ENCODE measurements around the gene CLDN3.
A peak's percentile ranks its signal among the peaks of the same experiment; 100 is the strongest.
"Not testable (repeated sequence)": the region's sequence is repeated elsewhere in the genome, so short reads cannot be mapped to it uniquely, and the experiment has no call there.

CLDN3 gene

DNA sequence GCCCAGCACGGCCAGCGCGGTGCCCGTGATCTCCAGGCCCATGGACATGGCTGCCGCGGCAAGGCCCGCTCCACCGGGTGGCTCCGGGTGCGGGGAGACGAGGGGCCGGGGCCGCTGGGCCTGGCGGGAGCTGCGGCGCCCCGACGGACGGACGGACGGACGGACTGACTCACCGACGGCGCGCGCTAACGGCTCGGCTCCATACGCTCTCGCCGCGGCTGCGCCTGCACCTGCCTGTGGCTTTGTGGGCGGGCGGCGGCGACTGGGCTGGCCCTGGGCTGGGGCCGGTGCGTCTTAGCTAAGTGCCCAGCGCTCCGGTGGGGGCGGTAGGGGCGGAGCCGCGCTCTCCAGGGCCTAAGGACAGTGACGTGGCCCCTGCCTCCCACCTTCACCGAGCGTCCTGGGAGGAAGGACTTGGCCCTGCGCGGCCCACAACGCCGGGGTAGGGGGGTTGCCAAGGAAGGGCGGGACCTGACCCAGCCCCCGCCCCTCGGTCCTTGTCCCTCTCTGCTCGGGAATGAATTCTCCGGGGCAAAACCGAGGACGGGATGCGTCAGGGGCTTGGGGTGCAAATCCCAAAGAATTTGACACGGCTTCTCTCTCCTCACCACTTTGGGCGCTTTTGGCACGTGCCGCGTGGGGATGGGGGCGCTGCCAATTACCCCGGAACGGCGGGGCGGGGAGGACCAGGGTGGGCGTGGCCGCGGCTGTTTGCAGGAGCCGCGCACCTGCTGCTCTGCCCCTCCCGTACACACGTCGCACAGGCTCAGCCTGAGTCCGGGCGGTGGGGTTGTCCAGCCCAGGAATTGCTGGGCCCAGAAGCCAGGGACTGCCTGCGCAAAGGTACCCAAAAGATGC, at the start of gene CLDN3:
TSS of gene CLDN3 (minus strand) at position 269 of the 858 bp plus-strand sequence. CDS start at position 48, 221 bp downstream.
- peak; percentile 96 for DNase-seq (ENCODE audit: low spot score)

DNA sequence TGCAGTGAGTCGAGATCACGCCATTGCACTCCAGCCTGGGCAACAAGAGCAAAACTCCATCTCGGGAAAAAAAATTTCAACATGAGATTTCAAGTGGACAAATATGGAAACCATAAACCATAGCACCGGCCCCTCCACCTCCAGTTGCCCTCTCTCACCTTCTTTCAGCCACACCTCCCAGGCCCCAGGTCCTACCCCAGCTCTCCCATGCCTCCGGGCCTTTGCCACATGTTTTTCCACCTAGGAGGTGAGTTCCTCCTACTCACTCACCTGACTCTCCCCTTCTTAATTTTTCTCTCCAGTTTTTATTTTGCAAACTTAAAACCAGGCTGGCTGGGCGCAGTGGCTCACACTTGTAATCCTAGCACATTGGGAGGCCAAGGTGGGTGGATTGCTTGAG, 47.1 kb upstream of the CLDN3 start:
- DNase-seq (ENCODE audit: low spot score), result no peak

GRCh38 chr7:73815436-73815835, 45.4 kb upstream of the CLDN3 start:
- DNase-seq (ENCODE audit: low spot score), result no peak

DNA sequence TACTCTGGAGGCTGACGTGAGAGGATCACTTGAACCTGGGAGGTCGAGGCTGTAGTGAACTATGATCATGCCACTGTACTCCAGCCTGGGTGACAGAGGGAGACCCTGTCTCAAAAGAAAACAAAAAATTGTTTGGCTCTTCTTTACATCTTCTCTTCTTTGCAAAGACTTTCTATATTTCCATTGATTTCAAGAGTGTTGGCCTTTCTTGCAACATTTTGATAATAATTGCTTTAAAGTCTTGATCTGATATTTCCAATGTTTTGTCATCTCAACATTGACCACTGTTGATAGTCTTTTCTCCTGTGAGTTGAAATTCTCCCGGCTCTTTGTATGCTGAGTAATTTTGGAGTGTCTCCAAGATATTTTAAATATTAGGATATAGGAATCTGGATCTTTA, 42.9 kb upstream of the CLDN3 start:
- DNase-seq (ENCODE audit: low spot score), result no peak

- DNase-seq (ENCODE audit: low spot score), result peak; percentile 76
Observed at GRCh38 chr7:73811760-73812168, 41.7 kb upstream of the CLDN3 start.

GRCh38 chr7:73810998-73811360, 40.9 kb upstream of the CLDN3 start:
- DNase-seq (ENCODE audit: low spot score), result no peak

DNA sequence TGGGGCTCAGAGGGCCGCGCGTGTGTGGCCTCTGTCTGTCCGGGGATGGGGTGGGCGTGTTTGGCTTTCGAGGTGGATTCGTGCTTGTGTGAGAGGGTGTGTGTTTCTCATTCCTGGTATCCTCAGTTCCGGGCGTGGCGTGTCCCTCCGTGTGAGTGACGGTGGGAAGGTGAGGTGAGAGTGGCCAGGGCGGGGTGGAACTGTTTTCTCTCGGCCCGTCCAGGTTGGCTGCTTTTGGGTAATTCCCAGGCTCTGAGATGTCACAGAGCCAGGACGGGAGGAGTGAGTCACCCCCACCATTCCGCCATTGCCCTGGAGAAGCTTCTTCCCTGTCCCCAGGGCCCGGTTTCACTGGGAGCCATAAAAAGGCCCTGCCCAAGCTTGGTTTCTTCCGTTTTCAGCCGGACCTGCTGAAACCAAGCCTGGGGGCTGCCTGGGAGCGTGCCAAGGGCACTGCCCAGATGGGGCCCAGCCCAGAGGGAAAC, 39.4 kb upstream of the CLDN3 start:
- peak; percentile 90 for DNase-seq (ENCODE audit: low spot score)

GRCh38 chr7:73802459-73802858, 32.4 kb upstream of the CLDN3 start:
- no peak for DNase-seq (ENCODE audit: low spot score)

DNA sequence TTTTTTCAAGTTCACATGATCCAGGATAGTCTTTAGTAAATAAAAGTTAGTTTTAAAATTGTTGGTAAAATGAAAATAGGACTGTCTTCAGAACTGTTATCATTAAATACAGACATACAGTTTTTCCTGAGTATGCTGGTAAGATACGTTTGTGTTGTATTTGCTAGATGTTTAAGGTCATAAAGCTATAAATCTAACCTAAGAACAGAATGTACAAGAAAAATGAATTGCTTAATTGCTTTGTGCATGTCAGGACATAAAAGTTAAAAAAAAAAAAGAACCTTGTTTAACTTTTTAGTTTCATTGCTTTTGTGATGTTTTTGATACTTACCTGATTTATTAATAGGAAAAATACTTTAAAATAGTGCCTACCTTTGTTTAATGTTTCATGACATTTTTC, 31.5 kb upstream of the CLDN3 start:
- DNase-seq (ENCODE audit: low spot score), result no peak

DNA sequence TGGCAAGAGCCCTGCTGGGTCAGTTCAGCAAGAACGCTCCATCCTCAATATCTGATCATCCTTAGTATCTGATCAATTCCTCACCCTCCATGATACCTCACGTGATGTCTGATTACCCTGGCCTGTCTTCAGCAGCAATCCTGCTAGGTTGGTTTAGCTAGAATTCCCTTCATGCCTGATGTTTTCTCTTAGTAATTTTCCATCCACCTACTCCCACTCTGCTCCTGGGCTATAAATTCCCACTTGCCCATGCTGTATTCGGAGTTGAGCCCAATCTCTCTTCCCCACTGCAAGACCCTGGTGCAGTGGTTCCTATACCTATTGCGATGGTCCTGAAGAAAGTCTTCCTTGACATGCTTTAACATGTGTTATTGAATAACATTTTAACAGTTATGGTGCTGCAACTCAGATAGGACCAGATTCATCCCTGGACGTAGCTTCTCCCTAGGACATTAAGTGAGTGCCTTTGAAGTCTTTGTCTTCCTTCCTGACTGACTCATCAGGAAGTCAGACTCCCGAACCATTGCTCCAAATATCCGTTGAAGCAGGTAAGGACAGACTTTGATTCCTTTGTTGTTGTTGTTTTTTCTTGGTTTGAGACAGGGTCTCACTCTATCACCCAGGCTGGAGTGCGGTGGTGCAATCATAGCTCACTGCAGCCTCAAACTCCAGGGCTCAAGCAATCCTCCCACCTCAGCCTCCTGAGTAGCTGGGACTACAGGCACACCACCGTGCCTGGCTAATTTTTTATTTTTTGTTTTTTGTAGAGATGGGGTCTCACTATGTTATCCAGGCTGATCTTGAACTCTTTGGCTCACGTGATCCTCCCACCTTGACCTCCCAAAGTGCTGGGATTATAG, 29.4 kb upstream of the CLDN3 start:
- DNase-seq (ENCODE audit: low spot score), result peak; percentile 98

DNA sequence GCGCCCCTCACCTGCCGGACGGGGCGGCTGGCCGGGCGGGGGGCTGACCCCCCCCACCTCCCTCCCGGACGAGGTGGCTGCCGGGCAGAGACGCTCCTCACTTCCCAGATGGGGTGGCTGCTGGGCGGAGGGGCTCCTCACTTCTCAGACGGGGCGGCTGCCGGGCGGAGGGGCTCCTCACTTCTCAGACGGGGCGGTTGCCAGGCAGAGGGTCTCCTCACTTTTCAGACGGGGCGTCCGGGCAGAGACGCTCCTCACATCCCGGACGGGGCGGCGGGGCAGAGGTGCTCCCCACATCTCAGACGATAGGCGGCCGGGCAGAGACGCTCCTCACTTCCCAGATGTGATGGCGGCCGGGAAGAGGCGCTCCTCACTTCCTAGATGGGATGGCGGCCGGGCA, 27.1 kb upstream of the CLDN3 start:
- not testable (repeated sequence) for DNase-seq (ENCODE audit: low spot score)

DNA sequence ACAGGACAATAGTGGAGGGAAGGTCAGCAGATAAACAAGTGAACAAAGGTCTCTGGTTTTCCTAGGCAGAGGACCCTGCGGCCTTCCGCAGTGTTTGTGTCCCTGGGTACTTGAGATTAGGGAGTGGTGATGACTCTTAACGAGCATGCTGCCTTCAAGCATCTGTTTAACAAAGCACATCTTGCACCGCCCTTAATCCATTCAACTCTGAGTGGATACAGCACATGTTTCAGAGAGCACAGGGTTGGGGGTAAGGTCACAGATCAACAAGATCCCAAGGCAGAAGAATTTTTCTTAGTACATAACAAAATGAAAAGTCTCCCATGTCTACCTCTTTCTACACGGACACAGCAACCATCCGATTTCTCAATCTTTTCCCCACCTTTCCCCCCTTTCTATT, 26.6 kb upstream of the CLDN3 start:
- not testable (repeated sequence) for DNase-seq (ENCODE audit: low spot score)

- DNase-seq (ENCODE audit: low spot score), result not testable (repeated sequence)
Observed at GRCh38 chr7:73795188-73795587, 25.1 kb upstream of the CLDN3 start.

DNA sequence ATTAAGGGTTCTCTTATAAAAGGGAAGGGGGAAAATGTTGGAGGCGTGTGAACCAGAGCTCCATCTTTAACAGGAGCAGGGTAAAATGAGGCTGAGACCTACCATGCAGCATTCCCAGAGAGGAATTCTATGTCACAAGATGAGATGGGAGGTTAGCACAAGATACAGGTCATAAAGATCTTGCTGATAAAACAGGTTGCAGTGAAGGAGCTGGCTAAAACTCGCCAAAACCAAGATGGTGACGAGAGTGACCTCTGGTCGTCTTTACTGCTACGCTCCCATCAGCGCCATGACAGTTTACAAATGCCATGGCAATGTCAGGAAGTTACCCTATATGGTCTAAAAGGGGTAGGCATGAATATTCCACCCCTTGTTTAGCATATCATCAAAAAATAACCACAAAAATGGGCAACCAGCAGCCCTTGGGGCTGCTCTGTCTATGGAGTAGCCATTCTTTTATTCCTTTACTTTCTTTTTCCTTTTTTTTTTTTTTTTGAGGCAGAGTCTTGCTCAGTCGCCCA, 21.2 kb upstream of the CLDN3 start:
- DNase-seq (ENCODE audit: low spot score), result not testable (repeated sequence)

DNA sequence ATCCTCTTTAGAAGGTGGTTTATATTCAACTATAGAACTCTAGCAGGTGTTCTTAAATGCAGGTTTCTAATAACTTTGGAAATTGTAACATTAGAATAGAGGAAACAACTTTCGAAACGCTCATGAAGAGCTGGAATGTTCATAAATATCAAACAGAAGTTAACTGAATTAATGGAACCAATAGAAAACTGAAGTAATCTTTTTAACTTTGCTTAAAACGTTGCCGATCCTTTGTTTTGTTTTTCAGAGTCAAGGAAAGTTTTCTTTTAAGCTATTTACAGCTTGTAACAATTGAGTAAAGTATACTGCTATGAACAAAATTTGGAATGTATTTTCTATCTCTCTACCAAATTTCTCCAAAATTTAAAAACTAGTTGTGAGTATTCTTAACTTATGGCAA, 19.0 kb upstream of the CLDN3 start:
- DNase-seq (ENCODE audit: low spot score), result no peak

DNA sequence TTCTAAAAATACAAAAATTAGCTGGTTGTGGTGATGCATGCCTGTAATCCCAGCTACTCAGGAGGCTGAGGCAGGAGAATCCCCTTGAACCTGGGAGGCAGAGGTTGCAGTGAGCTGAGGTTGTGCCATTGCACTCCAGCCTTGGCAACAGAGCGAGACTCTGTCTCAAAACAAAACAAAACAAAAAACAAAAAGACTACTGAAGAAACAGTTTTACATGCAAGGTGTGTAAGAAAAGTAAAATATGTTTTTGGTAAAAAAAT, 17.6 kb upstream of the CLDN3 start:
- not testable (repeated sequence) for DNase-seq (ENCODE audit: low spot score)

DNA sequence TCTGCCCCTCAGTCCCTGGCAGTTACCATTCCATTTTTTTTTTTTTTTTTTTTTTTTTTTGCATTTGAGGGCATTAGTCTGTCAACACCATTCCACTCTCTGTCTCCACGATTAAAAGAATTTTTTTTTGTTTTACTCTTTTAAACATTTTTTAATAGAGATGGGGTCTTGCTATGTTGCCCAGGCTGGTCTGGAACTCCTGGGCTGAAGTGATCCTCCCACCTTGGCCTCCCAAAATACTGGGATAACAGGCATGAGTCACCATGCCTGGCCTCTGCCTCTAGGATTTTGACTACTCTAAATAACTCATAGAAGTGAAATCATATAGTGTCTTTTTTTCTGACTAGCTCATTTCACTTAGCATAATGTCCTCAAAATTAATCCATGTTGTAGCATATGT, 16.5 kb upstream of the CLDN3 start:
- DNase-seq (ENCODE audit: low spot score), result no peak

DNA sequence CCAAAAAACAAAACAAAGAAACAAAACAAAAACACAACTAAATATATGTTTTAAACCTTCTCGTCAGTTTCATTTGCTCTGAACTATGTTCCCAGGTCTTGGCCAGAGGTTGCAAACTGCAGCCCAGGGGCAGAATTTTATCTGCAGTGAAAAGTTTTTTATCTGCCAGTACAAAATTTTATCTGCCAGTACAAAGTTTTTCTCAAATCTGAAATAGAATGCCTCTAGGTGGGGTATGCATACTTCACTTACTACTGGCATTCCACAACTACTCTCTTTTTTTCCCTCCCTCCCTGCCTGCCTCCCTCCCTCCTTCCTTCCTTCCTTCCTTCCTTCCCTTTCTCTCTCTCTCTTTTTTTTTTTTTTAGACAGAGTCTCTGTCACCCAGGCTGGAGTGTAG, 9.4 kb upstream of the CLDN3 start:
- DNase-seq (ENCODE audit: low spot score), result no peak

GRCh38 chr7:73778801-73779389, 8.8 kb upstream of the CLDN3 start:
- no peak for DNase-seq (ENCODE audit: low spot score)

DNA sequence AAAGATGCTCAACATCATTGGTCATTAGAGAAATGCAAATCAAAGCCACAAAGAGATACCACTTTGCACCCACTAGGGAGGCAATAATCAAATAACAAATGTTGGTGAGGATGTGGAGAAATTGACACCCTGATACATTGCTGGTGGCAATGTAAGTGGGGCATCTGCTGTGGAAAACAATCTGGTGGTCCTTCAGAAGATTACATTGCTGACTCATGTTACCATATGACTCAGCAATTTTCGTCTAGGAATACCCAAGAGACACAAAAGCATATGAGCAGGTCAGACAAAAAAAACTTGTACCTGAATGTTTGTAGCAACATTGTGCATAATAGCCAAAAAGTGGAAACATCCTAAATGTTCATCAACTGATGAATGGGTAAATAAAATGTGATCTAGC, 4.9 kb upstream of the CLDN3 start:
- no peak for DNase-seq (ENCODE audit: low spot score)

- DNase-seq (ENCODE audit: low spot score), result peak; percentile 41
Observed at GRCh38 chr7:73773700-73774517, 3.8 kb upstream of the CLDN3 start.

Data from SW480 (cell line).